ENCODE results near the gene TGM3.

DNA sequence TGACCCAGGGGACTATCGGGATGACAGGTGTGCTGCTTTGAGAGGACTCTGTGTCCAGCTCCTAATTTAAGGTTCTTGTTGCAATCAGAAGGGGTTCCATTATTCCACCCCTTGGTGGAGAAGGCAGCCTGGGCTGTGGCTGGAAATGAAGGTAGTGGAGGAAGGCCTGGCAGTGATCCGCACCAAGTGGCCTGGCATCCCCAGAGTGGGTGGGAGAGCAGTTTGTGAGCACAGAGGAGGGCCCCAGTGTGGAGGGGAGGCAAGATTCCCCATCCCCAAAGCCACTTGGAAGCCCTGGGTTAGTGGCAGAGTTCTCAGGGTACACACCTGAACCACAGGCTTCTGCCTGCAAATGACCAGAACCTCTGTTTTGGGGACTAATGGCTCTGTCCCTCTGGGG is 2.3 kb downstream of the TGM3 start:
- TF ChIP-seq POLR2AphosphoS5 (IDR thresholded peaks at IDR 0.05; ENCODE audit: low read depth, low read length) (no peak), POLR2A (IDR thresholded peaks at IDR 0.05; ENCODE audit: low read depth, low read length) (no peak), TAF1 (IDR thresholded peaks at IDR 0.05; ENCODE audit: low read depth, low read length) (no peak), PAX5 (IDR thresholded peaks at IDR 0.05; ENCODE audit: insufficient read depth, low read length, severe bottlenecking) (no peak), SPI1 (IDR thresholded peaks at IDR 0.05; ENCODE audit: low read depth, low read length) (no peak)

All from GM12891 (cell line).